Prostate gland (tissue), 2 donors: ENCODE data around the gene PDGFD. TPM values are rescaled to one million over a fixed set of nuclear protein-coding genes. Genes with fewer than 3 reads are reported as not detected.

Experiments used
- DNase-seq: peaks from one replicate; pipeline ENCODE4 v3.0.0-alpha.2; 2019; ENCODE audit warnings: low spot score
- H3K27ac ChIP-seq, 2 donors: fragments of 200-600 bp; sonication (generic); 2 replicates each; pipeline ENCODE4 v1.5.1; 2017 to 2019
- H3K27me3 ChIP-seq: fragments of 200-600 bp; sonication (generic); replicated peaks from 2 replicates; pipeline ENCODE4 v1.5.1; 2019; ENCODE audit not compliant: insufficient read depth
- H3K36me3 ChIP-seq, 2 donors: fragments of 200-600 bp; sonication (generic); 1 replicate in 1 of 2; 2 replicates in 1 of 2; pipeline versions ENCODE4 v1.5.1 to v1.8.1; 2017 to 2019
- H3K4me1 ChIP-seq: fragments of 200-600 bp; sonication (generic); replicated peaks from 2 replicates; pipeline ENCODE4 v1.5.1; 2019
- H3K4me3 ChIP-seq, 2 donors: fragments of 200-600 bp; sonication (generic); 2 replicates each; pipeline ENCODE4 v1.5.1; 2017 to 2019
- H3K9me3 ChIP-seq: fragments of 200-600 bp; sonication (generic); 2 replicates; pipeline ENCODE4 v1.5.1; 2017
- CTCF ChIP-seq, 4 experiments: fragments of 200-600 bp in 2 of 4; fragments of 450-650 bp in 2 of 4; sonication (generic) in 2 of 4; IDR thresholded peaks; 1 replicate in 3 of 4; 2 replicates in 1 of 4; pipeline ENCODE4 v1.5.1; 2016 to 2019; ENCODE audit warnings: antibody characterized with exemption in 4 of 4, mild to moderate bottlenecking in 2 of 4, moderate library complexity in 2 of 4
- POLR2A ChIP-seq: fragments of 450-650 bp; IDR thresholded peaks from one replicate; pipeline ENCODE4 v1.6.1; 2016; ENCODE audit warnings: antibody characterized with exemption, mild to moderate bottlenecking
- POLR2AphosphoS5 ChIP-seq: sonication (generic); formaldehyde crosslinking; IDR thresholded peaks from one replicate; pipeline ENCODE4 v1.6.1; 2017; ENCODE audit warnings: antibody characterized with exemption
- WGBS: methylation state at CpG from one replicate; pipeline ENCODE4 v1.1.5; 2018; 5-methylcytosine and 5-hydroxymethylcytosine counted together
- intact Hi-C: fragments of 100-400 bp; cut with DNase I; formaldehyde crosslinking; loops from one replicate; pipeline ENCODE4 v1.14.2; 2022
- total RNA-seq, 2 donors: library from RNA; depleted of rRNA; stranded (reverse); fragments of >200 nt; gene quantifications; one replicate each; pipeline ENCODE4 v1.1.0, GENCODE V29; 2016

The PDGFD gene
- total RNA-seq, 2 donors from 2014 or later, result 12.6 to 19.4 TPM

- no peak overlapping the region for H3K27ac ChIP-seq
- H3K4me1 ChIP-seq, result no peaks in the 10 kb centered on the region
- DNase-seq, result no peak
- no peaks in the 10 kb centered on the region for H3K36me3 ChIP-seq
- H3K4me3 ChIP-seq, result no peak overlapping the region
- WGBS, result 65% methylated on average over 3 of the region's 3 CpGs
- no peaks in the 10 kb centered on the region for H3K9me3 ChIP-seq
- no peak for TF ChIP-seq POLR2AphosphoS5
- TF ChIP-seq POLR2A, result no peak
- no peaks in the 10 kb centered on the region for H3K27me3 ChIP-seq
- intact Hi-C loops, result no loop called here
These were observed 69.4 kb downstream of the PDGFD start for GRCh38 chr11:104094576-104094975.

- WGBS, result 92% methylated on average over 5 of the region's 5 CpGs
- H3K9me3 ChIP-seq, result no peaks in the 10 kb centered on the region
- TF ChIP-seq POLR2A, result no peak
- TF ChIP-seq CTCF (IDR thresholded peaks at IDR 0.05), result no peak
- TF ChIP-seq POLR2AphosphoS5, result no peak
- H3K27ac ChIP-seq, result no peak overlapping the region
- H3K27me3 ChIP-seq, result no peaks in the 10 kb centered on the region
- no peak for DNase-seq
- H3K4me3 ChIP-seq, result no peak overlapping the region
- intact Hi-C loops, result no loop called here
- H3K4me1 ChIP-seq, result no peaks in the 10 kb centered on the region
- no peaks in the 10 kb centered on the region for H3K36me3 ChIP-seq
These were observed 70.3 kb downstream of the PDGFD start for GRCh38 chr11:104093426-104094280.

- WGBS, result 73% methylated on average over 2 of the region's 2 CpGs
- no peak for DNase-seq
- intact Hi-C loops, result no loop called here
These were observed 71.2 kb downstream of the PDGFD start for GRCh38 chr11:104092744-104093143.

GRCh38 chr11:104091281-104092096, 72.5 kb downstream of the PDGFD start:
- WGBS, result 78% methylated on average over 4 of the region's 4 CpGs
- intact Hi-C loops, result no loop called here
- TF ChIP-seq POLR2AphosphoS5, result no peak
- no peak for TF ChIP-seq POLR2A
- no peak for TF ChIP-seq CTCF (IDR thresholded peaks at IDR 0.05)
- Histone ChIP-seq H3K9me3 (no peaks in the 10 kb centered on the region), H3K4me3 (no peak overlapping the region), H3K27me3 (no peaks in the 10 kb centered on the region), H3K27ac (no peak overlapping the region), H3K36me3 (no peaks in the 10 kb centered on the region), H3K4me1 (no peaks in the 10 kb centered on the region)
- DNase-seq, result no peak

More at GRCh38 chr11:104092744-104093143, 71.2 kb downstream of the PDGFD start:
- Histone ChIP-seq H3K27me3 (no peaks in the 10 kb centered on the region), H3K36me3 (no peaks in the 10 kb centered on the region), H3K4me3 (no peak overlapping the region), H3K4me1 (no peaks in the 10 kb centered on the region), H3K27ac (no peak overlapping the region), H3K9me3 (no peaks in the 10 kb centered on the region)
- TF ChIP-seq POLR2A (no peak), POLR2AphosphoS5 (no peak), CTCF (IDR thresholded peaks at IDR 0.05) (no peak)

GRCh38 chr11:104090767-104091166, 73.2 kb downstream of the PDGFD start:
- intact Hi-C loops, result no loop called here
- DNase-seq, result no peak
- H3K4me3 ChIP-seq, result no peak overlapping the region
- WGBS, result 55% methylated on average over 3 of the region's 3 CpGs
- no peaks in the 10 kb centered on the region for H3K27me3 ChIP-seq
- H3K27ac ChIP-seq, result no peak overlapping the region
- no peaks in the 10 kb centered on the region for H3K9me3 ChIP-seq
- no peak for TF ChIP-seq CTCF (IDR thresholded peaks at IDR 0.05)
- TF ChIP-seq POLR2A, result no peak
- no peak for TF ChIP-seq POLR2AphosphoS5
- no peaks in the 10 kb centered on the region for H3K4me1 ChIP-seq
- no peaks in the 10 kb centered on the region for H3K36me3 ChIP-seq
